Trophoblast cell (in vitro differentiated cells and primary cell): ENCODE data around the gene STAMBP.

Source experiments
- DNase-seq, 2 donors: peaks; one replicate each; pipeline ENCODE4 v3.0.0-alpha.2; 2016
- H2AFZ ChIP-seq: 2 replicates; pipeline ENCODE4 v1.6.1; 2013; ENCODE audit warnings: low read length, moderate library complexity, mild to moderate bottlenecking; ENCODE audit not compliant: insufficient read depth, poor library complexity
- H2AK5ac ChIP-seq: 2 replicates; pipeline ENCODE4 v1.6.1; 2013; ENCODE audit warnings: mild to moderate bottlenecking, low read length
- H2BK120ac ChIP-seq: 2 replicates; pipeline ENCODE4 v1.6.1; 2013; ENCODE audit warnings: low read length, mild to moderate bottlenecking, moderate library complexity; ENCODE audit not compliant: insufficient read depth, poor library complexity
- H2BK12ac ChIP-seq: 2 replicates; pipeline ENCODE4 v1.6.1; 2013; ENCODE audit warnings: mild to moderate bottlenecking, low read length, moderate library complexity
- H2BK5ac ChIP-seq: 2 replicates; pipeline ENCODE4 v1.6.1; 2013; ENCODE audit warnings: low read length, low read depth, moderate library complexity, mild to moderate bottlenecking; ENCODE audit not compliant: poor library complexity
- H3K14ac ChIP-seq: 2 replicates; pipeline ENCODE4 v1.6.1; 2013; ENCODE audit warnings: mild to moderate bottlenecking, low read length
- H3K18ac ChIP-seq: 2 replicates; pipeline ENCODE4 v1.6.1; 2013; ENCODE audit warnings: mild to moderate bottlenecking, low read length
- H3K23ac ChIP-seq: 2 replicates; pipeline ENCODE4 v1.6.1; 2013; ENCODE audit warnings: low read length
- H3K27ac ChIP-seq: 2 replicates; pipeline ENCODE4 v1.5.1; 2013; ENCODE audit warnings: low read depth, mild to moderate bottlenecking, inconsistent platforms, low read length, moderate library complexity
- H3K27me3 ChIP-seq: 2 replicates; pipeline ENCODE4 v1.6.1; 2013; ENCODE audit warnings: inconsistent platforms, mild to moderate bottlenecking, low read length, moderate library complexity; ENCODE audit not compliant: insufficient read depth
- H3K36me3 ChIP-seq, 2 experiments: 1 replicate in 1 of 2; 2 replicates in 1 of 2; pipeline ENCODE4 v1.6.1; 2013; ENCODE audit warnings: low read length in 2 of 2, mild to moderate bottlenecking in 2 of 2, moderate library complexity in 1 of 2; ENCODE audit not compliant: insufficient read depth in 2 of 2, control insufficient read depth in 1 of 2
- H3K4ac ChIP-seq: 2 replicates; pipeline ENCODE4 v1.6.1; 2013; ENCODE audit warnings: low read depth, mild to moderate bottlenecking, low read length, moderate library complexity
- H3K4me1 ChIP-seq, 2 experiments: 1 replicate in 1 of 2; 2 replicates in 1 of 2; pipeline ENCODE4 v1.6.1; 2013; ENCODE audit warnings: low read length in 2 of 2, mild to moderate bottlenecking in 2 of 2, moderate library complexity in 1 of 2; ENCODE audit not compliant: insufficient read depth in 2 of 2, control insufficient read depth in 1 of 2
- H3K4me2 ChIP-seq: 2 replicates; pipeline ENCODE4 v1.6.1; 2013; ENCODE audit warnings: inconsistent platforms, mild to moderate bottlenecking, low read length, moderate library complexity
- H3K4me3 ChIP-seq: 2 replicates; pipeline ENCODE4 v1.5.1; 2013; ENCODE audit warnings: mild to moderate bottlenecking, low read depth, low read length, inconsistent platforms
- H3K79me1 ChIP-seq: one replicate; pipeline ENCODE4 v1.6.1; 2013; ENCODE audit warnings: low read length
- H3K79me2 ChIP-seq: 2 replicates; pipeline ENCODE4 v1.6.1; 2013; ENCODE audit warnings: low read length, mild to moderate bottlenecking; ENCODE audit not compliant: control insufficient read depth, insufficient read depth, poor library complexity
- H3K9ac ChIP-seq: 2 replicates; pipeline ENCODE4 v1.6.1; 2013; ENCODE audit warnings: mild to moderate bottlenecking, low read length
- H3K9me3 ChIP-seq: 2 replicates; pipeline ENCODE4 v1.6.1; 2013; ENCODE audit warnings: low read depth, mild to moderate bottlenecking, control low read depth, inconsistent platforms, low read length; ENCODE audit not compliant: insufficient read depth
- H4K12ac ChIP-seq: 2 replicates; pipeline ENCODE4 v1.6.1; 2013; ENCODE audit warnings: low read depth, mild to moderate bottlenecking, low read length, moderate library complexity
- H4K8ac ChIP-seq: 2 replicates; pipeline ENCODE4 v1.6.1; 2013; ENCODE audit warnings: low read depth, mild to moderate bottlenecking, low read length, moderate library complexity
- H4K91ac ChIP-seq: one replicate; pipeline ENCODE4 v1.6.1; 2013; ENCODE audit warnings: low read depth, mild to moderate bottlenecking, low read length, moderate library complexity
- WGBS: extraction: QIAGEN DNeasy Blood & Tissue Kit; methylation state at CpG from one replicate; pipeline ENCODE4 v1.1.7; 2013; ENCODE audit warnings: missing lambda C conversion rate; ENCODE audit not compliant: insufficient read length, insufficient coverage; ENCODE audit errors: extremely low coverage; 5-methylcytosine and 5-hydroxymethylcytosine counted together

STAMBP gene

GRCh38 chr2:73891276-73891901 is 62.6 kb downstream of the STAMBP start:
- H4K8ac ChIP-seq = no peak overlapping the region

GRCh38 chr2:73892631-73893329 is 64.0 kb downstream of the STAMBP start, which contains the start of gene ACTG2:
Gene ACTG2 (plus strand): TSS chr2:73893008. CDS start chr2:73901312, 8,304 bp downstream.
- H3K23ac ChIP-seq = no peak within 1 kb of the TSS
- no peak within 1 kb of the TSS for H2AK5ac ChIP-seq
- H3K4me1 ChIP-seq = no peaks in the 10 kb centered on the region
- no peak within 1 kb of the TSS for H3K9ac ChIP-seq
- no CpG with 5 or more reads among the region's 15 CpGs for WGBS
- no peaks in the 10 kb centered on the region for H3K27me3 ChIP-seq
- H3K18ac ChIP-seq = no peak within 1 kb of the TSS
- no peaks in the 10 kb centered on the region for H3K79me2 ChIP-seq
- H2BK12ac ChIP-seq = no peak within 1 kb of the TSS
- no peak within 1 kb of the TSS for H3K27ac ChIP-seq
- no peaks in the 10 kb centered on the region for H3K9me3 ChIP-seq
- no peak within 1 kb of the TSS for H3K4ac ChIP-seq
- H3K36me3 ChIP-seq = no peaks in the 10 kb centered on the region
- H4K12ac ChIP-seq = no peak within 1 kb of the TSS
- H4K8ac ChIP-seq = no peak within 1 kb of the TSS
- no peak within 1 kb of the TSS for H3K4me3 ChIP-seq
- H2AFZ ChIP-seq = no peak within 1 kb of the TSS
- no peak within 1 kb of the TSS for H3K4me2 ChIP-seq
- no peak within 1 kb of the TSS for H2BK5ac ChIP-seq
- no peak within 1 kb of the TSS for H3K14ac ChIP-seq
- H3K79me1 ChIP-seq = no peaks in the 10 kb centered on the region
- no peak within 1 kb of the TSS for H4K91ac ChIP-seq
- DNase-seq = peak; percentile 14 to 48
- no peak within 1 kb of the TSS for H2BK120ac ChIP-seq

More at GRCh38 chr2:73891276-73891901, 62.6 kb downstream of the STAMBP start:
- no peaks in the 10 kb centered on the region for H3K36me3 ChIP-seq
- H3K79me1 ChIP-seq = no peaks in the 10 kb centered on the region
- no peak overlapping the region for H2AK5ac ChIP-seq
- WGBS = no CpG with 5 or more reads among the region's 5 CpGs
- H2AFZ ChIP-seq = no peak overlapping the region
- H3K23ac ChIP-seq = no peak overlapping the region
- H3K27ac ChIP-seq = no peak overlapping the region
- no peak overlapping the region for H4K12ac ChIP-seq
- H3K27me3 ChIP-seq = no peaks in the 10 kb centered on the region
- H3K4ac ChIP-seq = no peak overlapping the region
- no peaks in the 10 kb centered on the region for H3K9me3 ChIP-seq
- no peak overlapping the region for H3K4me3 ChIP-seq
- H3K4me1 ChIP-seq = no peaks in the 10 kb centered on the region
- H2BK120ac ChIP-seq = no peak overlapping the region
- no peak for DNase-seq
- H3K18ac ChIP-seq = no peak overlapping the region
- no peak overlapping the region for H3K14ac ChIP-seq
- H3K9ac ChIP-seq = no peak overlapping the region
- H2BK12ac ChIP-seq = no peak overlapping the region
- H2BK5ac ChIP-seq = no peak overlapping the region
- no peak overlapping the region for H4K91ac ChIP-seq
- no peak overlapping the region for H3K4me2 ChIP-seq
- H3K79me2 ChIP-seq = no peaks in the 10 kb centered on the region

GRCh38 chr2:73893764-73894474 is 65.2 kb downstream of the STAMBP start:
- H3K4me3 ChIP-seq = no peak overlapping the region
- H3K79me1 ChIP-seq = no peaks in the 10 kb centered on the region
- no CpG with 5 or more reads among the region's 9 CpGs for WGBS
- no peak overlapping the region for H2AK5ac ChIP-seq
- no peaks in the 10 kb centered on the region for H3K36me3 ChIP-seq
- no peaks in the 10 kb centered on the region for H3K4me1 ChIP-seq
- H4K8ac ChIP-seq = no peak overlapping the region
- H3K4me2 ChIP-seq = no peak overlapping the region
- no peak overlapping the region for H4K91ac ChIP-seq
- H2BK120ac ChIP-seq = no peak overlapping the region
- no peaks in the 10 kb centered on the region for H3K27me3 ChIP-seq
- H3K9ac ChIP-seq = no peak overlapping the region
- H3K18ac ChIP-seq = no peak overlapping the region
- no peak overlapping the region for H3K4ac ChIP-seq
- H2AFZ ChIP-seq = no peak overlapping the region
- no peak overlapping the region for H2BK5ac ChIP-seq
- no peaks in the 10 kb centered on the region for H3K9me3 ChIP-seq
- no peak overlapping the region for H3K14ac ChIP-seq
- H3K27ac ChIP-seq = no peak overlapping the region
- no peak overlapping the region for H4K12ac ChIP-seq
- H2BK12ac ChIP-seq = no peak overlapping the region
- H3K23ac ChIP-seq = no peak overlapping the region
- DNase-seq = peak; percentile 70 to 84
- H3K79me2 ChIP-seq = no peaks in the 10 kb centered on the region

GRCh38 chr2:73894475-73894850 is 65.7 kb downstream of the STAMBP start:
- no peaks in the 10 kb centered on the region for H3K79me1 ChIP-seq
- no peaks in the 10 kb centered on the region for H3K79me2 ChIP-seq
- H3K14ac ChIP-seq = no peak overlapping the region
- no peak overlapping the region for H4K12ac ChIP-seq
- no peak overlapping the region for H2AK5ac ChIP-seq
- H3K4me1 ChIP-seq = no peaks in the 10 kb centered on the region
- H3K27me3 ChIP-seq = no peaks in the 10 kb centered on the region
- H3K4me3 ChIP-seq = no peak overlapping the region
- no peak overlapping the region for H2BK5ac ChIP-seq
- no peak for DNase-seq
- no peaks in the 10 kb centered on the region for H3K9me3 ChIP-seq
- no peak overlapping the region for H3K9ac ChIP-seq
- H4K8ac ChIP-seq = no peak overlapping the region
- no peak overlapping the region for H3K4ac ChIP-seq
- no peak overlapping the region for H3K23ac ChIP-seq
- H4K91ac ChIP-seq = no peak overlapping the region
- no CpG with 5 or more reads among the region's 2 CpGs for WGBS
- H3K4me2 ChIP-seq = no peak overlapping the region
- H3K36me3 ChIP-seq = no peaks in the 10 kb centered on the region
- no peak overlapping the region for H2BK120ac ChIP-seq
- no peak overlapping the region for H3K18ac ChIP-seq
- H2AFZ ChIP-seq = no peak overlapping the region
- no peak overlapping the region for H3K27ac ChIP-seq
- no peak overlapping the region for H2BK12ac ChIP-seq
